Upper lobe of left lung (tissue), 6 donors: ENCODE measurements around the gene SCYGR1. TPM values are rescaled to one million over a fixed set of nuclear protein-coding genes. Genes with fewer than 3 reads are reported as not detected.
A peak's percentile ranks its signal among the peaks of the same experiment; 100 is the strongest.
"Not testable (repeated sequence)": the region's sequence is repeated elsewhere in the genome, so short reads cannot be mapped to it uniquely, and the experiment has no call there.

Experiments used
- ATAC-seq, 2 donors: fragments of 200-7000 bp; cut with Tn5 transposase; one replicate each; pipeline ENCODE4 v1.9.1; 2022; ENCODE audit warnings: mild to moderate bottlenecking in 2 of 2, moderate library complexity in 2 of 2; ENCODE audit not compliant: low FRiP score in 2 of 2
- DNase-seq, 2 donors: peaks; one replicate each; pipeline ENCODE4 v3.0.0-alpha.2; 2019 to 2020
- H3K27ac ChIP-seq, 4 donors: fragments of 200-600 bp; sonication (generic); one replicate each; pipeline ENCODE4 v1.5.1; 2016 to 2019
- H3K27me3 ChIP-seq, 4 donors: fragments of 200-600 bp; sonication (generic); one replicate each; pipeline ENCODE4 v1.5.1; 2017 to 2019
- H3K36me3 ChIP-seq, 4 donors: fragments of 200-600 bp; sonication (generic); one replicate each; pipeline ENCODE4 v1.5.1; 2016 to 2019
- H3K4me1 ChIP-seq, 4 donors: fragments of 200-600 bp; sonication (generic); one replicate each; pipeline ENCODE4 v1.5.1; 2018 to 2019
- H3K4me3 ChIP-seq, 4 donors: fragments of 200-600 bp; sonication (generic); one replicate each; pipeline ENCODE4 v1.5.1; 2017 to 2019; ENCODE audit warnings: mild to moderate bottlenecking in 2 of 4, moderate library complexity in 1 of 4
- H3K9me3 ChIP-seq, 4 donors: fragments of 200-600 bp; sonication (generic); one replicate each; pipeline ENCODE4 v1.5.1; 2018 to 2019
- CTCF ChIP-seq, 6 experiments: fragments of 450-650 bp in 4 of 6; fragments of 200-600 bp in 2 of 6; sonication (generic) in 2 of 6; IDR thresholded peaks; one replicate each; pipeline ENCODE4 v1.5.1; 2016 to 2019; ENCODE audit warnings: antibody characterized with exemption in 6 of 6
- EP300 ChIP-seq, 4 donors: sonication (generic); formaldehyde crosslinking; IDR thresholded peaks; one replicate each; pipeline ENCODE4 v1.5.1; 2017; ENCODE audit warnings: antibody characterized with exemption in 4 of 4, control low read depth in 2 of 4
- POLR2A ChIP-seq, 4 donors: fragments of 450-650 bp; IDR thresholded peaks; one replicate each; pipeline ENCODE4 v1.5.1; 2016 to 2017; ENCODE audit warnings: antibody characterized with exemption in 4 of 4, mild to moderate bottlenecking in 2 of 4
- POLR2AphosphoS5 ChIP-seq, 2 donors: sonication (generic); formaldehyde crosslinking; IDR thresholded peaks; one replicate each; pipeline ENCODE4 v1.5.1; 2017; ENCODE audit warnings: antibody characterized with exemption in 2 of 2
- WGBS, 2 donors: methylation state at CpG; one replicate each; pipeline ENCODE4 v1.1.5; 2017 to 2018; 5-methylcytosine and 5-hydroxymethylcytosine counted together
- total RNA-seq, 6 donors: library from RNA; depleted of rRNA in 4 of 6; stranded (reverse); fragments of >200 nt in 4 of 6; gene quantifications; one replicate each; pipeline versions ENCODE4 v1.1.0 to v1.2.1, GENCODE V29; 2016 to 2021
- donor health status: DM: no; HTN: no; CAD: no; lungs with moderate emphysema.
- donor health status: DM: no; HTN: yes; CAD: no; lungs with severe emphysema.

Gene SCYGR1
- total RNA-seq, 6 donors from 2014 or later, result not detected

GRCh38 chr2:227388537-227389011 lies 825 bp upstream of the SCYGR1 start:
- no peak for DNase-seq
- Histone ChIP-seq H3K4me1 (no peaks in the 10 kb centered on the region), H3K27ac (no peak overlapping the region), H3K27me3 (no peaks in the 10 kb centered on the region), H3K9me3 (no peaks in the 10 kb centered on the region), H3K4me3 (no peak overlapping the region), H3K36me3 (no peaks in the 10 kb centered on the region)
- TF ChIP-seq POLR2AphosphoS5 (IDR thresholded peaks at IDR 0.05) (peak in 1 of 2 donors; percentile 64), EP300 (IDR thresholded peaks at IDR 0.05) (peak in 3 of 4 donors; percentile 3 to 49 (median 19)), POLR2A (IDR thresholded peaks at IDR 0.05) (no peak)
- 71 to 76% methylated on average over 7 of the region's 7 CpGs for WGBS, 2 donors
- ATAC-seq, result no peak

- WGBS, 2 donors, result 66 to 82% methylated on average over 6 of the region's 6 CpGs
- DNase-seq (no peak), ATAC-seq (no peak)
- no peaks in the 10 kb centered on the region for H3K36me3 ChIP-seq
- TF ChIP-seq CTCF (IDR thresholded peaks at IDR 0.05) (no peak), POLR2A (IDR thresholded peaks at IDR 0.05) (no peak), POLR2AphosphoS5 (IDR thresholded peaks at IDR 0.05) (no peak), EP300 (IDR thresholded peaks at IDR 0.05) (no peak)
- no peaks in the 10 kb centered on the region for H3K27me3 ChIP-seq
- H3K27ac ChIP-seq, result no peak overlapping the region
- H3K9me3 ChIP-seq, result no peaks in the 10 kb centered on the region
- no peaks in the 10 kb centered on the region for H3K4me1 ChIP-seq
- no peak overlapping the region for H3K4me3 ChIP-seq
These were observed 1.1 kb downstream of the SCYGR1 start for GRCh38 chr2:227386630-227387029.

GRCh38 chr2:227383686-227384085 lies 4.1 kb downstream of the SCYGR1 start:
- ATAC-seq (no peak), DNase-seq (no peak)
- H3K9me3 ChIP-seq, result no peaks in the 10 kb centered on the region
- WGBS, 2 donors, result 74 to 85% methylated on average over 3 of the region's 3 CpGs
- H3K27ac ChIP-seq, result no peak overlapping the region
- H3K36me3 ChIP-seq, result no peaks in the 10 kb centered on the region
- H3K4me1 ChIP-seq, result no peaks in the 10 kb centered on the region
- H3K27me3 ChIP-seq, result no peaks in the 10 kb centered on the region
- TF ChIP-seq EP300 (IDR thresholded peaks at IDR 0.05), result no peak
- no peak for TF ChIP-seq CTCF (IDR thresholded peaks at IDR 0.05)
- TF ChIP-seq POLR2A (IDR thresholded peaks at IDR 0.05), result no peak
- no peak for TF ChIP-seq POLR2AphosphoS5 (IDR thresholded peaks at IDR 0.05)
- no peak overlapping the region for H3K4me3 ChIP-seq

GRCh38 chr2:227382241-227382835 lies 5.4 kb downstream of the SCYGR1 start:
- H3K9me3 ChIP-seq, H3K4me1 ChIP-seq, DNase-seq, H3K27ac ChIP-seq, H3K27me3 ChIP-seq, ATAC-seq, H3K36me3 ChIP-seq, H3K4me3 ChIP-seq: not testable (repeated sequence)
- WGBS, 2 donors, result 72 to 96% methylated on average over 2 of the region's 2 CpGs

- H3K9me3 ChIP-seq, result no peaks in the 10 kb centered on the region
- no peak within 1 kb of the TSS for H3K4me3 ChIP-seq
- WGBS, 2 donors, result 92 to 93% methylated on average over 4 of the region's 4 CpGs
- DNase-seq (no peak), ATAC-seq (no peak)
- no peaks in the 10 kb centered on the region for H3K36me3 ChIP-seq
- no peak within 1 kb of the TSS for H3K27ac ChIP-seq
- H3K4me1 ChIP-seq, result no peaks in the 10 kb centered on the region
- H3K27me3 ChIP-seq, result no peaks in the 10 kb centered on the region
- TF ChIP-seq CTCF (IDR thresholded peaks at IDR 0.05), result no peak
- no peak for TF ChIP-seq POLR2AphosphoS5 (IDR thresholded peaks at IDR 0.05)
- no peak for TF ChIP-seq POLR2A (IDR thresholded peaks at IDR 0.05)
These were observed 8.7 kb downstream of the SCYGR1 start, which contains the start of gene TM4SF20 for GRCh38 chr2:227379095-227379494. TM4SF20 (minus strand) TSS chr2:227379306; CDS start chr2:227379268, 38 bp downstream.

GRCh38 chr2:227378371-227378782 lies 9.4 kb downstream of the SCYGR1 start:
- H3K4me3 ChIP-seq, result no peak overlapping the region
- H3K4me1 ChIP-seq, result no peaks in the 10 kb centered on the region
- no peak for TF ChIP-seq POLR2AphosphoS5 (IDR thresholded peaks at IDR 0.05)
- TF ChIP-seq EP300 (IDR thresholded peaks at IDR 0.05), result no peak
- no peak for TF ChIP-seq CTCF (IDR thresholded peaks at IDR 0.05)
- no peak for TF ChIP-seq POLR2A (IDR thresholded peaks at IDR 0.05)
- no peaks in the 10 kb centered on the region for H3K27me3 ChIP-seq
- no peaks in the 10 kb centered on the region for H3K9me3 ChIP-seq
- H3K36me3 ChIP-seq, result no peaks in the 10 kb centered on the region
- ATAC-seq (no peak), DNase-seq (no peak)
- H3K27ac ChIP-seq, result no peak overlapping the region
- 86 to 88% methylated on average over 4 of the region's 4 CpGs for WGBS, 2 donors
